Measurements from ENCODE around the gene STX1A. TPM values are rescaled to one million over a fixed set of nuclear protein-coding genes. Genes with fewer than 3 reads are reported as not detected.

STX1A gene
- total RNA-seq, 2 donors from 2014 or later: 2.6 TPM

GRCh38 chr7:73738220-73738611 is 18.7 kb upstream of the STX1A start:
- TF ChIP-seq CTCF (IDR thresholded peaks at IDR 0.05): no peak
- Histone ChIP-seq H3K4me3 (peak overlapping the region; percentile 68 to 83), H3K27ac (peak overlapping the region; percentile 69 to 84), H3K27me3 (no peaks in the 10 kb centered on the region), H3K9me3 (no peaks in the 10 kb centered on the region), H3K36me3 (peaks cover 24% of the 10 kb centered on the region), H3K4me1 (peaks cover 0 to 31% of the 10 kb centered on the region in 2 donors)
- no peak for DNase-seq (ENCODE audit: low spot score)

- H3K4me3 ChIP-seq: peak overlapping the region; percentile 68 to 83
- H3K27ac ChIP-seq: peak overlapping the region; percentile 69 to 84
These were observed 18.2 kb upstream of the STX1A start for GRCh38 chr7:73737491-73738219.

GRCh38 chr7:73736885-73737284 is 17.4 kb upstream of the STX1A start:
- Histone ChIP-seq H3K9me3 (no peaks in the 10 kb centered on the region), H3K4me3 (no peak overlapping the region)
- no peak for DNase-seq (ENCODE audit: low spot score)

More at GRCh38 chr7:73737491-73738219, 18.2 kb upstream of the STX1A start:
- peaks cover 24% of the 10 kb centered on the region for H3K36me3 ChIP-seq
- TF ChIP-seq CTCF (IDR thresholded peaks at IDR 0.05): no peak
- H3K4me1 ChIP-seq: peaks cover 0 to 26% of the 10 kb centered on the region in 2 donors
- no peaks in the 10 kb centered on the region for H3K27me3 ChIP-seq
- DNase-seq (ENCODE audit: low spot score): no peak
- no peaks in the 10 kb centered on the region for H3K9me3 ChIP-seq

GRCh38 chr7:73735528-73735905 is 16.0 kb upstream of the STX1A start:
- Histone ChIP-seq H3K27me3 (no peaks in the 10 kb centered on the region), H3K27ac (no peak overlapping the region), H3K4me3 (no peak overlapping the region), H3K4me1 (peaks cover 0 to 20% of the 10 kb centered on the region in 2 donors), H3K9me3 (no peaks in the 10 kb centered on the region), H3K36me3 (peaks cover 24% of the 10 kb centered on the region)
- TF ChIP-seq CTCF (IDR thresholded peaks at IDR 0.05): no peak
- no peak for DNase-seq (ENCODE audit: low spot score)

More at GRCh38 chr7:73736885-73737284, 17.4 kb upstream of the STX1A start:
- no peak for TF ChIP-seq CTCF (IDR thresholded peaks at IDR 0.05)
- H3K4me1 ChIP-seq: peaks cover 0 to 20% of the 10 kb centered on the region in 2 donors
- no peaks in the 10 kb centered on the region for H3K27me3 ChIP-seq
- H3K27ac ChIP-seq: no peak overlapping the region
- peaks cover 24% of the 10 kb centered on the region for H3K36me3 ChIP-seq

- H3K9me3 ChIP-seq: no peaks in the 10 kb centered on the region
- H3K27ac ChIP-seq: peak overlapping the region in 1 of 2 donors; percentile 29
- H3K4me3 ChIP-seq: no peak overlapping the region
- peaks cover 24% of the 10 kb centered on the region for H3K36me3 ChIP-seq
- H3K4me1 ChIP-seq: peaks cover 0 to 20% of the 10 kb centered on the region in 2 donors
- TF ChIP-seq CTCF (IDR thresholded peaks at IDR 0.05): peak; percentile 35 to 72
- no peaks in the 10 kb centered on the region for H3K27me3 ChIP-seq
- DNase-seq (ENCODE audit: low spot score): peak; percentile 78
These were observed 15.4 kb upstream of the STX1A start for GRCh38 chr7:73734619-73735527.

All from right atrium auricular region (tissue), 2 donors.